Activated T-helper 1 cell treated with anti-CD3 and anti-CD28 coated beads, Interleukin-12 subunit alpha, Interleukin-12 subunit beta, Interleukin-2, Interleukin-4 antibody, amounts not matched to agents 30 ng/mL and 10 ng/mL and 1 ng/mL, durations not matched to agents 14 hours and 24 hours and 36 hours (primary cell): ENCODE results near the gene TNS3. TPM values are rescaled to one million over a fixed set of nuclear protein-coding genes. Genes with fewer than 3 reads are reported as not detected.
A peak's percentile ranks its signal among the peaks of the same experiment; 100 is the strongest.
"Not testable (repeated sequence)": the region's sequence is repeated elsewhere in the genome, so short reads cannot be mapped to it uniquely, and the experiment has no call there.

Experiments
- DNase-seq: peaks from one replicate; pipeline ENCODE4 v3.0.0; 2021; ENCODE audit warnings: low spot score
- H3K27ac Mint-ChIP-seq: one replicate; pipeline ENCODE4 v1.8.0; 2021; ENCODE audit warnings: mild to moderate bottlenecking, mixed read lengths
- H3K27me3 Mint-ChIP-seq: one replicate; pipeline ENCODE4 v1.8.0; 2022; ENCODE audit warnings: mild to moderate bottlenecking, moderate library complexity, mixed read lengths; ENCODE audit not compliant: insufficient read depth
- H3K36me3 Mint-ChIP-seq: one replicate; pipeline ENCODE4 v1.8.0; 2021; ENCODE audit warnings: low read depth, mixed read lengths
- H3K4me1 Mint-ChIP-seq: one replicate; pipeline ENCODE4 v1.8.0; 2021; ENCODE audit warnings: low read depth, mixed read lengths
- H3K4me3 Mint-ChIP-seq: one replicate; pipeline ENCODE4 v1.8.0; 2021; ENCODE audit warnings: mild to moderate bottlenecking, moderate library complexity, mixed read lengths
- H3K9me3 Mint-ChIP-seq: one replicate; pipeline ENCODE4 v1.8.0; 2021; ENCODE audit warnings: mixed read lengths
- intact Hi-C: fragments of 100-400 bp; cut with micrococcal nuclease; formaldehyde crosslinking; loops from one replicate; pipeline ENCODE4 v1.15.1; 2024
- total RNA-seq: library from RNA; stranded (reverse); gene quantifications from 2 replicates; pipeline ENCODE4 v1.2.3, GENCODE V29; 2022

Gene TNS3
- total RNA-seq, 1 donor from 2014 or later = 5.8 TPM

GRCh38 chr7:47271749-47272148 lies 310.2 kb downstream of the TNS3 start:
- Mint-ChIP-seq H3K27ac (no peak overlapping the region), H3K4me3 (no peak overlapping the region), H3K4me1 (no peaks in the 10 kb centered on the region), H3K36me3 (no peaks in the 10 kb centered on the region), H3K9me3 (no peaks in the 10 kb centered on the region), H3K27me3 (peaks cover 5% of the 10 kb centered on the region)
- intact Hi-C loops = no loop called here
- DNase-seq = no peak

GRCh38 chr7:47268851-47269836 lies 312.8 kb downstream of the TNS3 start:
- peaks cover 3% of the 10 kb centered on the region for H3K27me3 Mint-ChIP-seq
- H3K4me1 Mint-ChIP-seq = no peaks in the 10 kb centered on the region
- H3K27ac Mint-ChIP-seq = no peak overlapping the region
- DNase-seq = no peak
- intact Hi-C loops = no loop called here
- H3K9me3 Mint-ChIP-seq = no peaks in the 10 kb centered on the region
- H3K36me3 Mint-ChIP-seq = no peaks in the 10 kb centered on the region
- no peak overlapping the region for H3K4me3 Mint-ChIP-seq

- DNase-seq = no peak
- Mint-ChIP-seq H3K36me3 (no peaks in the 10 kb centered on the region), H3K4me1 (no peaks in the 10 kb centered on the region), H3K4me3 (no peak overlapping the region), H3K27me3 (peaks cover 3% of the 10 kb centered on the region), H3K27ac (no peak overlapping the region), H3K9me3 (no peaks in the 10 kb centered on the region)
- intact Hi-C loops = no loop called here
Measured at GRCh38 chr7:47267346-47267745, 314.6 kb downstream of the TNS3 start.

GRCh38 chr7:47266799-47267198 lies 315.1 kb downstream of the TNS3 start:
- Mint-ChIP-seq H3K4me3 (no peak overlapping the region), H3K27ac (no peak overlapping the region), H3K4me1 (no peaks in the 10 kb centered on the region), H3K36me3 (no peaks in the 10 kb centered on the region), H3K9me3 (no peaks in the 10 kb centered on the region), H3K27me3 (peaks cover 3% of the 10 kb centered on the region)
- intact Hi-C loops = no loop called here
- DNase-seq = no peak

GRCh38 chr7:47266131-47266706 lies 315.7 kb downstream of the TNS3 start:
- intact Hi-C loops = no loop called here
- no peak for DNase-seq
- no peak overlapping the region for H3K4me3 Mint-ChIP-seq
- no peaks in the 10 kb centered on the region for H3K4me1 Mint-ChIP-seq
- H3K9me3 Mint-ChIP-seq = no peaks in the 10 kb centered on the region
- no peaks in the 10 kb centered on the region for H3K27me3 Mint-ChIP-seq
- H3K27ac Mint-ChIP-seq = peak overlapping the region; percentile 61
- no peaks in the 10 kb centered on the region for H3K36me3 Mint-ChIP-seq

GRCh38 chr7:47265621-47266020 lies 316.3 kb downstream of the TNS3 start:
- no peak overlapping the region for H3K4me3 Mint-ChIP-seq
- no peaks in the 10 kb centered on the region for H3K27me3 Mint-ChIP-seq
- no peak for DNase-seq
- intact Hi-C loops = no loop called here
- no peaks in the 10 kb centered on the region for H3K4me1 Mint-ChIP-seq
- H3K27ac Mint-ChIP-seq = no peak overlapping the region
- no peaks in the 10 kb centered on the region for H3K36me3 Mint-ChIP-seq
- H3K9me3 Mint-ChIP-seq = no peaks in the 10 kb centered on the region

GRCh38 chr7:47264021-47264651 lies 317.8 kb downstream of the TNS3 start:
- DNase-seq = no peak
- no peaks in the 10 kb centered on the region for H3K36me3 Mint-ChIP-seq
- intact Hi-C loops = no loop called here
- H3K4me3 Mint-ChIP-seq = no peak overlapping the region
- H3K27ac Mint-ChIP-seq = no peak overlapping the region
- no peaks in the 10 kb centered on the region for H3K9me3 Mint-ChIP-seq
- no peaks in the 10 kb centered on the region for H3K27me3 Mint-ChIP-seq
- no peaks in the 10 kb centered on the region for H3K4me1 Mint-ChIP-seq

GRCh38 chr7:47262881-47263280 lies 319.0 kb downstream of the TNS3 start:
- Mint-ChIP-seq H3K27ac (no peak overlapping the region), H3K4me1 (no peaks in the 10 kb centered on the region), H3K4me3 (no peak overlapping the region), H3K36me3 (no peaks in the 10 kb centered on the region), H3K27me3 (peaks cover 4% of the 10 kb centered on the region), H3K9me3 (no peaks in the 10 kb centered on the region)
- intact Hi-C loops = no loop called here
- DNase-seq = no peak

- H3K27ac Mint-ChIP-seq, H3K9me3 Mint-ChIP-seq, H3K4me1 Mint-ChIP-seq, intact Hi-C loops, DNase-seq, H3K36me3 Mint-ChIP-seq, H3K27me3 Mint-ChIP-seq, H3K4me3 Mint-ChIP-seq: not testable (repeated sequence)
Measured at GRCh38 chr7:47262160-47262559, 319.8 kb downstream of the TNS3 start.

GRCh38 chr7:47260270-47260669 lies 321.6 kb downstream of the TNS3 start:
- H3K27ac Mint-ChIP-seq = no peak overlapping the region
- no peaks in the 10 kb centered on the region for H3K36me3 Mint-ChIP-seq
- no peaks in the 10 kb centered on the region for H3K4me1 Mint-ChIP-seq
- DNase-seq = no peak
- no peaks in the 10 kb centered on the region for H3K9me3 Mint-ChIP-seq
- intact Hi-C loops = no loop called here
- H3K4me3 Mint-ChIP-seq = no peak overlapping the region
- peaks cover 4% of the 10 kb centered on the region for H3K27me3 Mint-ChIP-seq

GRCh38 chr7:47259682-47260081 lies 322.2 kb downstream of the TNS3 start:
- no peaks in the 10 kb centered on the region for H3K36me3 Mint-ChIP-seq
- intact Hi-C loops = no loop called here
- H3K27ac Mint-ChIP-seq = no peak overlapping the region
- H3K9me3 Mint-ChIP-seq = no peaks in the 10 kb centered on the region
- no peak overlapping the region for H3K4me3 Mint-ChIP-seq
- H3K4me1 Mint-ChIP-seq = no peaks in the 10 kb centered on the region
- DNase-seq = no peak
- peaks cover 4% of the 10 kb centered on the region for H3K27me3 Mint-ChIP-seq

GRCh38 chr7:47258798-47259197 lies 323.1 kb downstream of the TNS3 start:
- DNase-seq = no peak
- peaks cover 7% of the 10 kb centered on the region for H3K27me3 Mint-ChIP-seq
- H3K9me3 Mint-ChIP-seq = no peaks in the 10 kb centered on the region
- intact Hi-C loops = no loop called here
- H3K36me3 Mint-ChIP-seq = no peaks in the 10 kb centered on the region
- H3K4me3 Mint-ChIP-seq = no peak overlapping the region
- no peaks in the 10 kb centered on the region for H3K4me1 Mint-ChIP-seq
- no peak overlapping the region for H3K27ac Mint-ChIP-seq

- Mint-ChIP-seq H3K27ac (no peak overlapping the region), H3K9me3 (no peaks in the 10 kb centered on the region), H3K4me3 (no peak overlapping the region), H3K36me3 (no peaks in the 10 kb centered on the region), H3K4me1 (no peaks in the 10 kb centered on the region), H3K27me3 (peaks cover 15% of the 10 kb centered on the region)
- intact Hi-C loops = no loop called here
- DNase-seq = no peak
Measured at GRCh38 chr7:47256016-47256415, 325.9 kb downstream of the TNS3 start.
